Putamen (tissue), 1 donor: ENCODE measurements around the gene TTLL3.
"Not testable (repeated sequence)": the region's sequence is repeated elsewhere in the genome, so short reads cannot be mapped to it uniquely, and the experiment has no call there.

Experiments used
- DNase-seq: peaks from one replicate; pipeline ENCODE4 v3.0.0-alpha.2; 2016; ENCODE audit warnings: low spot score

Gene TTLL3

GRCh38 chr3:9837701-9838582 is 27.9 kb downstream of the TTLL3 start:
- DNase-seq, result peak; percentile 31

- no peak for DNase-seq
Observed at GRCh38 chr3:9838856-9839255, 28.8 kb downstream of the TTLL3 start.

GRCh38 chr3:9841015-9841414 is 31.0 kb downstream of the TTLL3 start:
- DNase-seq, result no peak

GRCh38 chr3:9843715-9844438 is 33.8 kb downstream of the TTLL3 start, which contains the start of gene RPUSD3:
Gene RPUSD3, minus strand, starts transcription at chr3:9844008. Its CDS starts 18 bp downstream, at chr3:9843990.
- DNase-seq, result peak; percentile 97

- no peak for DNase-seq
Observed at GRCh38 chr3:9846231-9846630, 36.2 kb downstream of the TTLL3 start.

GRCh38 chr3:9846931-9847488 is 36.9 kb downstream of the TTLL3 start:
- no peak for DNase-seq

GRCh38 chr3:9847870-9848269 is 37.8 kb downstream of the TTLL3 start:
- DNase-seq, result not testable (repeated sequence)

GRCh38 chr3:9848860-9849259 is 38.8 kb downstream of the TTLL3 start:
- DNase-seq, result peak; percentile 26

- not testable (repeated sequence) for DNase-seq
Observed at GRCh38 chr3:9851383-9851782, 41.3 kb downstream of the TTLL3 start.

GRCh38 chr3:9851926-9852325 is 41.9 kb downstream of the TTLL3 start:
- DNase-seq, result not testable (repeated sequence)

- DNase-seq, result no peak
Observed at GRCh38 chr3:9852528-9852927, 42.5 kb downstream of the TTLL3 start.

- DNase-seq, result not testable (repeated sequence)
Observed at GRCh38 chr3:9854291-9854940, 44.4 kb downstream of the TTLL3 start.

GRCh38 chr3:9855594-9855993 is 45.5 kb downstream of the TTLL3 start:
- no peak for DNase-seq

GRCh38 chr3:9859530-9860025 is 49.5 kb downstream of the TTLL3 start:
- no peak for DNase-seq

GRCh38 chr3:9861201-9861600 is 51.1 kb downstream of the TTLL3 start:
- no peak for DNase-seq

GRCh38 chr3:9861626-9862130 is 51.6 kb downstream of the TTLL3 start:
- DNase-seq, result no peak

GRCh38 chr3:9862391-9863057 is 52.5 kb downstream of the TTLL3 start:
- DNase-seq, result no peak

- DNase-seq, result no peak
Observed at GRCh38 chr3:9863058-9863772, 53.2 kb downstream of the TTLL3 start.

GRCh38 chr3:9864200-9864927 is 54.3 kb downstream of the TTLL3 start:
- DNase-seq, result peak; percentile 76

GRCh38 chr3:9865125-9865637 is 55.1 kb downstream of the TTLL3 start:
- not testable (repeated sequence) for DNase-seq
